Transverse colon (tissue), 4 donors: ENCODE data around the gene ATXN10. TPM values are rescaled to one million over a fixed set of nuclear protein-coding genes. Genes with fewer than 3 reads are reported as not detected.

Experiments used
- DNase-seq: peaks from one replicate; pipeline ENCODE4 v3.0.0-alpha.2; 2019
- H3K27ac ChIP-seq, 4 donors: fragments of 200-600 bp; sonication (generic); 2 replicates each; pipeline ENCODE4 v1.5.1; 2016 to 2018; ENCODE audit warnings: inconsistent platforms in 4 of 4
- H3K27me3 ChIP-seq: fragments of 200-600 bp; sonication (generic); 2 replicates; pipeline ENCODE4 v1.5.1; 2017; ENCODE audit warnings: inconsistent platforms
- H3K36me3 ChIP-seq, 4 donors: fragments of 200-600 bp; sonication (generic); 2 replicates each; pipeline ENCODE4 v1.5.1; 2017 to 2019; ENCODE audit warnings: inconsistent platforms in 4 of 4
- H3K4me1 ChIP-seq, 4 donors: fragments of 200-600 bp; sonication (generic); 2 replicates each; pipeline ENCODE4 v1.5.1; 2017 to 2020; ENCODE audit warnings: inconsistent platforms in 4 of 4
- H3K4me3 ChIP-seq, 4 donors: fragments of 200-600 bp; sonication (generic); 1 replicate in 1 of 4; 2 replicates in 3 of 4; pipeline versions ENCODE4 v1.5.1 to v1.6.1; 2017 to 2019; ENCODE audit warnings: inconsistent platforms in 4 of 4
- H3K9me3 ChIP-seq, 2 donors: fragments of 200-600 bp; sonication (generic); 2 replicates each; pipeline ENCODE4 v1.5.1; 2017 to 2019; ENCODE audit warnings: inconsistent platforms in 2 of 2
- EP300 ChIP-seq: sonication (generic); formaldehyde crosslinking; IDR thresholded peaks from one replicate; pipeline ENCODE4 v1.6.1; 2017; ENCODE audit warnings: antibody characterized with exemption, low read depth
- POLR2A ChIP-seq: fragments of 450-650 bp; IDR thresholded peaks from one replicate; pipeline ENCODE4 v1.6.1; 2016; ENCODE audit warnings: antibody characterized with exemption, mild to moderate bottlenecking, moderate library complexity
- POLR2AphosphoS5 ChIP-seq, 3 donors: sonication (generic); formaldehyde crosslinking; IDR thresholded peaks; one replicate each; pipeline ENCODE4 v1.6.1; 2016; ENCODE audit warnings: antibody characterized with exemption in 3 of 3
- WGBS, 2 donors: methylation state at CpG; one replicate each; pipeline ENCODE4 v1.1.5; 2018; ENCODE audit warnings: low coverage in 1 of 2; 5-methylcytosine and 5-hydroxymethylcytosine counted together
- in situ Hi-C, 4 donors: fragments of 200-750 bp; cut with MboI; loops; one replicate each; pipeline versions ENCODE4 v1.15.0 to v1.15.1; 2017; ENCODE audit warnings: low sequenced_read_pairs in 3 of 4, low pct_ligation_motif_present in 1 of 4, low pct_unique_long_range_greater_than_20kb in 1 of 4
- intact Hi-C: fragments of 100-400 bp; cut with DNase I; formaldehyde crosslinking; loops from one replicate; pipeline ENCODE4 v1.15.1; 2023; ENCODE audit warnings: low total_unique reads
- total RNA-seq, 4 donors: library from RNA; depleted of rRNA; stranded (reverse); fragments of >200 nt; gene quantifications; one replicate each; pipeline ENCODE4 v1.1.0, GENCODE V29; 2016
- TF ChIP-seq, protein P1 (sequence below), 5 experiments: fragments of 200-600 bp in 3 of 5; fragments of 450-650 bp in 2 of 5; sonication (generic) in 3 of 5; IDR thresholded peaks; 1 replicate in 2 of 5; 2 replicates in 3 of 5; pipeline ENCODE4 v1.5.1; 2016 to 2017; ENCODE audit warnings: antibody characterized with exemption in 5 of 5, inconsistent platforms in 3 of 5, mild to moderate bottlenecking in 2 of 5, moderate library complexity in 1 of 5

The ATXN10 gene
- total RNA-seq, 4 donors from 2014 or later: 27.3 to 88.3 (median 47.8) TPM

DNA sequence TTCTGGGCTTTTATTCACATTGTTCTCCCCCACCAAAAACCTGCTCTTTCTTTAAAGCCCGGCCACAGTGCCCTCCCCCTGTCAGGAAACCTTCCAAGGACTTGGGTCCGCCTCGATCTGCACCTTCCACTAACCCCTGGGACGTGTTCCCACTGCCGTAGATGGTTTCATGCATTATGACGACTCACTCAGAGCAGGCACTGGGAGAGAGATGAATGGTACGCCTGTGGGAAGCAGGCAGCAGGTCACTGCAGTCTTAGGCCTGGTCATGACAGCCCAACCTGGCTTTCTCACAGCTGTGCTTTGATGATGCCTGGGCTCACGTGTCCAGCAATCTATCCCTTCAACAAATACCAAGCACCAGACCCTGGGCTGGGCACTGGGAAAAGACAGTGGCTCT is 189.6 kb downstream of the ATXN10 start:
- TF ChIP-seq, protein P1, sequence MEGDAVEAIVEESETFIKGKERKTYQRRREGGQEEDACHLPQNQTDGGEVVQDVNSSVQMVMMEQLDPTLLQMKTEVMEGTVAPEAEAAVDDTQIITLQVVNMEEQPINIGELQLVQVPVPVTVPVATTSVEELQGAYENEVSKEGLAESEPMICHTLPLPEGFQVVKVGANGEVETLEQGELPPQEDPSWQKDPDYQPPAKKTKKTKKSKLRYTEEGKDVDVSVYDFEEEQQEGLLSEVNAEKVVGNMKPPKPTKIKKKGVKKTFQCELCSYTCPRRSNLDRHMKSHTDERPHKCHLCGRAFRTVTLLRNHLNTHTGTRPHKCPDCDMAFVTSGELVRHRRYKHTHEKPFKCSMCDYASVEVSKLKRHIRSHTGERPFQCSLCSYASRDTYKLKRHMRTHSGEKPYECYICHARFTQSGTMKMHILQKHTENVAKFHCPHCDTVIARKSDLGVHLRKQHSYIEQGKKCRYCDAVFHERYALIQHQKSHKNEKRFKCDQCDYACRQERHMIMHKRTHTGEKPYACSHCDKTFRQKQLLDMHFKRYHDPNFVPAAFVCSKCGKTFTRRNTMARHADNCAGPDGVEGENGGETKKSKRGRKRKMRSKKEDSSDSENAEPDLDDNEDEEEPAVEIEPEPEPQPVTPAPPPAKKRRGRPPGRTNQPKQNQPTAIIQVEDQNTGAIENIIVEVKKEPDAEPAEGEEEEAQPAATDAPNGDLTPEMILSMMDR (IDR thresholded peaks at IDR 0.05): no peak
- TF ChIP-seq EP300: no peak
- no peak for TF ChIP-seq POLR2AphosphoS5 (IDR thresholded peaks at IDR 0.05)
- TF ChIP-seq POLR2A: no peak
- peaks cover 0 to 9% (median 0%) of the 10 kb centered on the region in 4 donors for H3K4me1 ChIP-seq
- WGBS, 2 donors: 86% methylated on average over 8 of the region's 8 CpGs; no CpG with 5 or more reads in 1 of the 2 donors

DNA sequence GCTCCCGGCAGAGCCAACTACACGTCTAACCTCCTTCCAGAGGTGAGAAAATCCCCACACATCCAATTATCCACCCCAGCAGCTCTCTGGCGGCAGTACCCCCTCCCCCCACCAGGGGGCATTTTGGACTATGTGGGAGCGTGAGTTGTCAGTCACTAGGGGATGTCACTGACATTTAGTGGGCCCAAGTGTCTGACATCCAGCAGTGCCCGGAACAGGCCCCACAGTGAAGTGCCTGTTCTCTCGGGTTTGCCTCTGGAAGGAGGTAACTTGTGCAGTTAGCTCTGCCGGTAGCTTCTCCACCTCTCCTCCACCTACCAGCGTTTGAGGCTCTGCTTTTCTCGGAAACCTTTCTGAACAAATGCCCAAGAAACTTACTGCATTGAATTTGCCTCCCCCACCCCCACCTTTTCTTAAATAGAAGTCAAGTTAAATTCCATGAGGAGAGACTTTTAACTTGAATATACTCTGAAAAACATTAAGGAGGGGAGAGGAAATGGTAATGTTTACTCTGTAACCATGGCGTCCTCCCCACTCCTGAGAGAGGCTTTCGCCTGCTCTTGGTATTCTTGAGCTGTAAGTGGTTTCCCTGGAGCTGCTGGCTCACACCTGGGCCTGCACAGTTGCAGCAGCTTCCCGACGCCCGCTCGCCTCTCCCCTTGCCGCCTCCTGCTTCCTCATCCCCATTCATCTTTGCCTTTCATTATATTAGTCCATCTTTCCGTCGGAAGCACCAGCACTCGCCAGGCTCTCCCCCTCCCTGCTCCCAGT is 192.5 kb downstream of the ATXN10 start:
- peaks cover 0 to 22% (median 13%) of the 10 kb centered on the region in 4 donors for H3K4me1 ChIP-seq
- no peak overlapping the region for H3K4me3 ChIP-seq
- H3K27ac ChIP-seq: no peak overlapping the region
- DNase-seq: peak; percentile 58
- no peaks in the 10 kb centered on the region for H3K36me3 ChIP-seq
- WGBS, 2 donors: 24 to 25% methylated on average over 6 to 19 of the region's 19 CpGs
- intact Hi-C loops (no loop called here), in situ Hi-C loops (no loop called here)
- peaks cover 60% of the 10 kb centered on the region for H3K27me3 ChIP-seq
- TF ChIP-seq, protein P1 (IDR thresholded peaks at IDR 0.05): peak; percentile 69 to 94 (median 82)
- TF ChIP-seq POLR2AphosphoS5 (IDR thresholded peaks at IDR 0.05): no peak
- no peaks in the 10 kb centered on the region for H3K9me3 ChIP-seq

More for the DNA sequence above, 189.6 kb downstream of the ATXN10 start:
- DNase-seq: no peak
- Histone ChIP-seq H3K27me3 (peaks cover 31% of the 10 kb centered on the region), H3K4me3 (no peak overlapping the region), H3K9me3 (no peaks in the 10 kb centered on the region), H3K36me3 (no peaks in the 10 kb centered on the region), H3K27ac (no peak overlapping the region)
- intact Hi-C loops: no loop called here
- in situ Hi-C loops: no loop called here

GRCh38 chr22:45864959-45865476 is 193.4 kb downstream of the ATXN10 start:
- Histone ChIP-seq H3K27ac (no peak overlapping the region), H3K9me3 (no peaks in the 10 kb centered on the region), H3K4me1 (peaks cover 0 to 22% (median 13%) of the 10 kb centered on the region in 4 donors), H3K36me3 (no peaks in the 10 kb centered on the region), H3K4me3 (no peak overlapping the region), H3K27me3 (peaks cover 64% of the 10 kb centered on the region)
- intact Hi-C loops (no loop called here), in situ Hi-C loops (no loop called here)
- TF ChIP-seq, protein P1 (IDR thresholded peaks at IDR 0.05): no peak
- no peak for TF ChIP-seq EP300
- TF ChIP-seq POLR2A: no peak
- no peak for TF ChIP-seq POLR2AphosphoS5 (IDR thresholded peaks at IDR 0.05)
- no peak for DNase-seq
- 33 to 71% methylated on average over 2 to 11 of the region's 11 CpGs for WGBS, 2 donors

DNA sequence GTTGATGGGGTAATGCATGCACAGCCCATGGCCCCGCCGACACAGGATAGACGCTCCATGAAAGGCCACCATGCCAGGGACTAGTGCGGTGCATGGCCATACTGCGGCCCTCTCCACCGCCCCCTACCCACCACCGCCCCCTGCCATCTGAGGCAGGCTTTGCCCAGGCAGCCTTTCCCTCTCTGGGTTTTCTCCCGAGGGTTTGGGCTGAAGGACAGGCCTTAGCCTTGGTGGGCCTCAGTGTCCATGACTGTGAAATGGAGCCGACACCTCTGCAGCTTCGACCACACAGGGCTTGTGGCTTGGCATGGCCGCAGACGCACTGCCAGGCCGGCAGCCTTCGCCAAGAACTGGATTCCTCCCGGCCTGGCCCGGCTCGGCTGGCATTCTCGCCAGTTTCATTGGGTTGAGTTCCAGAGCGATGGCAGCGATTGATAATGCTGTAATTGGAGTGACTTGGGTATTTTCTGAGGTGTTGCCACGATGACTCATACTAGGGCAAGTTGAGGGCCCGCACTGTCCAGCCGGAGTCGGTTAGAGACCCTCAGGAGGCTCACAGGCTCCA is 194.0 kb downstream of the ATXN10 start:
- 95 to 96% methylated on average over 4 to 24 of the region's 24 CpGs for whole genome bisulfite sequencing, 2 donors

More for the DNA sequence above, 194.0 kb downstream of the ATXN10 start:
- no peak for TF ChIP-seq POLR2A
- no peak for TF ChIP-seq POLR2AphosphoS5 (IDR thresholded peaks at IDR 0.05)
- TF ChIP-seq EP300: no peak
- TF ChIP-seq, protein P1 (IDR thresholded peaks at IDR 0.05): no peak
- Histone ChIP-seq H3K4me3 (no peak overlapping the region), H3K27ac (no peak overlapping the region), H3K9me3 (no peaks in the 10 kb centered on the region), H3K4me1 (peaks cover 0 to 22% (median 13%) of the 10 kb centered on the region in 4 donors), H3K36me3 (no peaks in the 10 kb centered on the region), H3K27me3 (peaks cover 70% of the 10 kb centered on the region)
- in situ Hi-C loops: no loop called here
- intact Hi-C loops: no loop called here
- no peak for DNase-seq
